GM10248 (cell line): ENCODE measurements around the gene ENKUR.

ENCODE experiments used
- CTCF ChIA-PET: fragments of 300-600 bp; sonication (Branson Sonifier 250); formaldehyde crosslinking; extraction: SDS; loops from one replicate; lab custom pipeline; 2021; ENCODE audit warnings: antibody characterized with exemption; lab: Yijun Ruan, JAX
- POLR2A ChIA-PET: fragments of 350-650 bp; sonication (Branson Sonifier 250); formaldehyde crosslinking; extraction: SDS; loops from one replicate; lab custom pipeline; 2020; ENCODE audit warnings: antibody characterized with exemption; lab: Yijun Ruan, JAX
- DNase-seq: peaks from one replicate; pipeline ENCODE4 v3.0.0; 2012; ENCODE audit errors: extremely low spot score
- TF ChIP-seq, protein P1 (sequence below): IDR thresholded peaks from 2 replicates; pipeline ENCODE4 v1.5.1; 2012; ENCODE audit warnings: mild to moderate bottlenecking, low read depth; ENCODE audit errors: extremely low read depth, missing control alignments, control extremely low read depth

Gene ENKUR, protein sequence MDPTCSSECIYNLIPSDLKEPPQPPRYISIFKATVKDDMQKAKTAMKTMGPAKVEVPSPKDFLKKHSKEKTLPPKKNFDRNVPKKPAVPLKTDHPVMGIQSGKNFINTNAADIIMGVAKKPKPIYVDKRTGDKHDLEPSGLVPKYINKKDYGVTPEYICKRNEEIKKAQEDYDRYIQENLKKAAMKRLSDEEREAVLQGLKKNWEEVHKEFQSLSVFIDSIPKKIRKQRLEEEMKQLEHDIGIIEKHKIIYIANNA

DNA sequence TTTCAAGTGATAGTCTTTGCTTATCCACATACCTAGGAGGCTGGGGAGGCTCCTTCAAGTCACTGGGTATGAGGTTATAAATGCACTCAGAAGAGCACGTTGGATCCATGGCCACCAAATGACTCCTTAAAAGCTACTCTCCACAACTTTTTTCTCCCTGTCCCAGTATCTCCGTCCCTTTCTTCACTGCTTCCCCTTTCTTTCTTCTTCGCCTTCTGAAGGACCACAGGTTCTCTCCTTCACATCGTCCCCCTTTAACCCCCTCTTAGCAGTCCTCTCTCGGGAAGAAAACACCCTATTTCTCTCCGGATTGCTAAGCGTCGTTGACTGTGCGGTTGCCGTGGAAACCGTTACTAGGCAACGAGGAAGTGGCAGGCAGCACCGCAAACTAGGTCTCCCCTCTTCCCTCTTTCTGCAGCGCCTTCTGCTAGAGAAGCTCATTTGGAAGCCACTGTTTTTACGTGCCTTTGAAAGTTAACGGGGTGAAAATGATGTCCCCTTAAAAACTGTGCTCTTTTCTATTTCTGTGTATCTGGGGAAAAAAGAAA is at the start of gene ENKUR:
ENKUR (minus strand) TSS at position 331 of the 548 bp plus-strand sequence; CDS start at position 109, 222 bp downstream.
- TF ChIP-seq, protein P1, sequence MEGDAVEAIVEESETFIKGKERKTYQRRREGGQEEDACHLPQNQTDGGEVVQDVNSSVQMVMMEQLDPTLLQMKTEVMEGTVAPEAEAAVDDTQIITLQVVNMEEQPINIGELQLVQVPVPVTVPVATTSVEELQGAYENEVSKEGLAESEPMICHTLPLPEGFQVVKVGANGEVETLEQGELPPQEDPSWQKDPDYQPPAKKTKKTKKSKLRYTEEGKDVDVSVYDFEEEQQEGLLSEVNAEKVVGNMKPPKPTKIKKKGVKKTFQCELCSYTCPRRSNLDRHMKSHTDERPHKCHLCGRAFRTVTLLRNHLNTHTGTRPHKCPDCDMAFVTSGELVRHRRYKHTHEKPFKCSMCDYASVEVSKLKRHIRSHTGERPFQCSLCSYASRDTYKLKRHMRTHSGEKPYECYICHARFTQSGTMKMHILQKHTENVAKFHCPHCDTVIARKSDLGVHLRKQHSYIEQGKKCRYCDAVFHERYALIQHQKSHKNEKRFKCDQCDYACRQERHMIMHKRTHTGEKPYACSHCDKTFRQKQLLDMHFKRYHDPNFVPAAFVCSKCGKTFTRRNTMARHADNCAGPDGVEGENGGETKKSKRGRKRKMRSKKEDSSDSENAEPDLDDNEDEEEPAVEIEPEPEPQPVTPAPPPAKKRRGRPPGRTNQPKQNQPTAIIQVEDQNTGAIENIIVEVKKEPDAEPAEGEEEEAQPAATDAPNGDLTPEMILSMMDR, result no peak
- peak; percentile 80 for DNase-seq
- CTCF ChIA-PET, result interaction anchor here (0.9 to 1.4 kb wide), 4 partner anchors 19 to 401 kb away, joined by 3 to 7 read pairs (median 5); no protein-coding TSS in a partner anchor
- POLR2A ChIA-PET, result interaction anchor here (1.0 kb wide), 1 partner anchor 9 kb away, joined by 3 read pairs; no protein-coding TSS in a partner anchor

DNA sequence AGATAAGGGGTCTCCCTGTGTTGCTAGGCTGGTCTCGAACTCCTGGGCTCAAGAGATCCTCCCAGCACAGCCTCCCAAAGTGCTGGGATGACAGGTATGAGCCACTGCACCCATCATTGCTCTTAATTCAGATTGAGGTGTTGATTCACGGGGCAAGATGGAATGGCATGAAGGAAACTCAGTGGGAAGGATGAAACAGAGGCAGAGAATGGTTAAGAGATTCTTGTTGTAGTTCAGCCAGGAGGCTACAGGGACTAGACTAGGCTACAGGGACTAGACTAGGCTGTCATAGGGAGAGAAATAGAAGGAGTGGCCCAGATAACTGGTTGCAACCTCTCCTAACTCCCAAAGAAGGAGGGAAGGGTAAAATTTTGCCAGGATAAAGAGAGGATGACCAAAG is 48.4 kb upstream of the ENKUR start:
- TF ChIP-seq, protein P1, result no peak
- CTCF ChIA-PET, result interaction anchor here (4.9 kb wide), 1 partner anchor 16 kb away, joined by 21 read pairs; no protein-coding TSS in a partner anchor
- DNase-seq, result no peak
- POLR2A ChIA-PET, result no interaction called here

DNA sequence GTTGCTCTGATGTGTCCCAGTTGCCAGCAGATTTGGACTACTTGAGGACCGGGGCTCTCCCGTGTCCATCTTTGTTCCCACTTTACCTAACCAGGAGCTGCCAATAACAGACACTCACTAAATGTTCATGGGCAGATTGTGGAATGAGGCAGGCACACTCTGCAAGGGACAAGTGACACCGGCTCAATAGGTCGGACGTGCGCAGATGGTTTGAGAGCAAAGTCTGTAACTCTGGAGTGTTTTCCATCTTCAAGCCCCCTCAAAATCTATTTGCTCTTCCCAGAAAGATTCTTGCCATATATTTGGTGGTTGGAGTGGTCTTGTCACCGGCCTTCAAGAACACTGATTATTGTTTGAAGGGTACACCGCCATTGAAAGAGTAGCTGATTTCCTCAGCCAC is 47.7 kb upstream of the ENKUR start:
- DNase-seq, result no peak
- POLR2A ChIA-PET, result no interaction called here
- CTCF ChIA-PET, result interaction anchor here (4.9 kb wide), 1 partner anchor 17 kb away, joined by 21 read pairs; no protein-coding TSS in a partner anchor
- TF ChIP-seq, protein P1, result no peak

DNA sequence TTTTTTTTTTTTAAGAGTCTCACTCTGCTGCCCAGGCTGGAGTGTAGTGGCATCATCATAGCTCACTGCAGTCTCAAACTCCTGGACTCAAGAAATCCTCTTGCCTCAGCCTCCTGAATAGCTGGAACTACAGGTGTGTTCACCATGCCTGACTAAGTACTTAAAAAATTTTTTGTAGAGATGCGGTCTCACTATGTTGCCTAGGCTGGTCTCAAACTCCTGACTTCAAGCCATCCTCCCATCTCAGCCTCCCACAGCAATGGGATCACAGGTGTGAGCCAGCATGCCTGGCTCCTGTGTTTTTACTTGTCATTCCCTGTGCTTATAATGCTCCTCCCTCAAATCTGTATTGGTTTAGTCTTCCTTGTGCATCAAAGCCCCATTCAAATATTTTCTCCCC is 47.2 kb upstream of the ENKUR start:
- ChIA-PET POLR2A (no interaction called here), CTCF (interaction anchor here (4.9 kb wide), 1 partner anchor 17 kb away, joined by 21 read pairs; no protein-coding TSS in a partner anchor)
- TF ChIP-seq, protein P1, result no peak
- DNase-seq, result no peak

DNA sequence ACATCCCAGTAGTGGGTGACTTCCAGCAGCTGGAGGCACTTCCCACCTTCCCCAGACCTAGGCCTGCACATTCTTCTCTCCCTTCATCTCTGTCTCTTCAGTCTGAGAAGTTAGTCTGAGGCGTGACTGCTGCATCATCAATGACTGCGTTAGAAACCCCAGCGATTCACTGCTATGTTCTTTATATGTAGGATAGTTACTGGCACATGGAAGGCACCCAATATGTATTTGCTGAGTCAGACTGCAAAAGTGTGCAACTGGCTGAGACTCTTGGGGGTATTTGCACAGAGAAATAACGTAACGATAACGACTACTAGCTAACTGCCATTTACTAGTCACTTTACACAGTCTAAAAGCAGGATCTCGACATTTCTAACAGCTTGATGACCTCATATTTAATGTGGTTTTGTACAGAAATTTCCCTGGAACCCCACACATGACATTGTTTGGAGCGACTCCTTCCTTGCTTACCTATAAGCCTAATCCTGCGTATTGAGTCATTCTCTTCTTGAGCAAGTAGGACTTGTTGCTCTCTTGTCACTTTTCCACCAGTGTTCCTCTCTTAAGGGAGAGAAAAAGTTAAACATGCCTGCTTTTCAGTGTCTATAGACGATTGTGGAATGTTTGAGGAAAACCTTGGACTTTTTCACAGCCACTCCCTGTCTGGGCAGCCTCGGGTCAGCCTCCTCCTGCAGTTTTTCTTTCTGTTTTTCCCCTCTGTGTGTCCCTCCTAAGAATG is 45.9 kb upstream of the ENKUR start:
- DNase-seq, result no peak
- TF ChIP-seq, protein P1, result no peak
- POLR2A ChIA-PET, result no interaction called here
- CTCF ChIA-PET, result interaction anchor here (1.0 to 4.9 kb wide), 3 partner anchors 19 to 444 kb away, joined by 4 to 21 read pairs (median 4); no protein-coding TSS in a partner anchor

GRCh38 chr10:25061125-25061524 is 45.2 kb upstream of the ENKUR start:
- DNase-seq, result no peak
- CTCF ChIA-PET, result interaction anchor here (1.4 to 4.9 kb wide), 2 partner anchors 19 to 443 kb away, joined by 4 to 21 read pairs; no protein-coding TSS in a partner anchor
- POLR2A ChIA-PET, result no interaction called here
- TF ChIP-seq, protein P1, result no peak
